Sigmoid colon (tissue), 7 donors: ENCODE results near the gene CRISPLD2. TPM values are rescaled to one million over a fixed set of nuclear protein-coding genes. Genes with fewer than 3 reads are reported as not detected.
"Not testable (repeated sequence)": the region's sequence is repeated elsewhere in the genome, so short reads cannot be mapped to it uniquely, and the experiment has no call there.

ENCODE experiments used
- DNase-seq: peaks from one replicate; pipeline ENCODE4 v3.0.0-alpha.2; 2019
- H3K27ac ChIP-seq, 4 donors: fragments of 200-600 bp; sonication (generic); one replicate each; pipeline ENCODE4 v1.5.1; 2016 to 2019; ENCODE audit warnings: mild to moderate bottlenecking in 1 of 4
- H3K27me3 ChIP-seq, 3 donors: fragments of 200-600 bp; sonication (generic); one replicate each; pipeline ENCODE4 v1.5.1; 2019; ENCODE audit warnings: mild to moderate bottlenecking in 1 of 3
- H3K36me3 ChIP-seq, 4 donors: fragments of 200-600 bp; sonication (generic); one replicate each; pipeline ENCODE4 v1.5.1; 2016 to 2019
- H3K4me1 ChIP-seq, 4 donors: fragments of 200-600 bp; sonication (generic); one replicate each; pipeline ENCODE4 v1.5.1; 2017 to 2019
- H3K4me3 ChIP-seq, 4 donors: fragments of 200-600 bp; sonication (generic); one replicate each; pipeline ENCODE4 v1.5.1; 2017 to 2019; ENCODE audit warnings: mild to moderate bottlenecking in 2 of 4, moderate library complexity in 1 of 4
- H3K9me3 ChIP-seq, 4 donors: fragments of 200-600 bp in 3 of 4; sonication (generic) in 3 of 4; one replicate each; pipeline versions ENCODE4 v1.5.1 to v1.6.1; 2013 to 2019
- CTCF ChIP-seq, 4 experiments: fragments of 450-650 bp in 3 of 4; fragments of 200-600 bp in 1 of 4; IDR thresholded peaks; one replicate each; pipeline ENCODE4 v1.5.1; 2016 to 2019; ENCODE audit warnings: antibody characterized with exemption in 4 of 4, mild to moderate bottlenecking in 3 of 4, moderate library complexity in 2 of 4
- EP300 ChIP-seq, 4 donors: sonication (generic); formaldehyde crosslinking; IDR thresholded peaks; one replicate each; pipeline ENCODE4 v1.6.1; 2017; ENCODE audit warnings: antibody characterized with exemption in 4 of 4
- POLR2A ChIP-seq, 2 donors: fragments of 450-650 bp; IDR thresholded peaks; one replicate each; pipeline ENCODE4 v1.6.1; 2016; ENCODE audit warnings: antibody characterized with exemption in 2 of 2, mild to moderate bottlenecking in 2 of 2, moderate library complexity in 2 of 2
- POLR2AphosphoS5 ChIP-seq, 4 donors: sonication (generic); formaldehyde crosslinking; IDR thresholded peaks; one replicate each; pipeline ENCODE4 v1.6.1; 2017; ENCODE audit warnings: antibody characterized with exemption in 4 of 4
- WGBS, 2 donors: extraction: QIAGEN DNeasy Blood & Tissue Kit; methylation state at CpG; one replicate each; pipeline ENCODE4 v1.1.7; 2013; 5-methylcytosine and 5-hydroxymethylcytosine counted together
- intact Hi-C: fragments of 100-400 bp; cut with DNase I; formaldehyde crosslinking; loops from one replicate; pipeline ENCODE4 v1.15.1; 2023
- polyA plus RNA-seq, 3 donors: library from polyadenylated mRNA; stranded (reverse); fragments of 200-250 nt; gene quantifications; one replicate each; pipeline ENCODE4 v1.2.3, GENCODE V29; 2013
- total RNA-seq, 4 donors: library from RNA; depleted of rRNA; stranded (reverse); fragments of >200 nt; gene quantifications; one replicate each; pipeline ENCODE4 v1.1.0, GENCODE V29; 2016
- donor health status: healthy with polysubstance abuse.
- donor health status: Bipolar disorder and iron deficiency.
- donor health status: healthy.

The CRISPLD2 gene
- total and polyA plus RNA-seq, 7 donors = 3.0 to 545 (median 140) TPM

GRCh38 chr16:84853534-84853933 is 33.7 kb downstream of the CRISPLD2 start:
- Histone ChIP-seq H3K9me3 (no peaks in the 10 kb centered on the region), H3K27me3 (no peaks in the 10 kb centered on the region), H3K4me1 (no peaks in the 10 kb centered on the region), H3K27ac (peak overlapping the region in 1 of 4 donors; percentile 1), H3K36me3 (peaks cover 54 to 100% (median 85%) of the 10 kb centered on the region in 4 donors), H3K4me3 (no peak overlapping the region)
- DNase-seq = no peak
- WGBS, 2 donors = 69 to 85% methylated on average over 16 of the region's 16 CpGs
- intact Hi-C loops = no loop called here
- TF ChIP-seq CTCF (IDR thresholded peaks at IDR 0.05) (no peak), POLR2AphosphoS5 (IDR thresholded peaks at IDR 0.05) (peak in 2 of 4 donors; percentile 22 to 32)

DNA sequence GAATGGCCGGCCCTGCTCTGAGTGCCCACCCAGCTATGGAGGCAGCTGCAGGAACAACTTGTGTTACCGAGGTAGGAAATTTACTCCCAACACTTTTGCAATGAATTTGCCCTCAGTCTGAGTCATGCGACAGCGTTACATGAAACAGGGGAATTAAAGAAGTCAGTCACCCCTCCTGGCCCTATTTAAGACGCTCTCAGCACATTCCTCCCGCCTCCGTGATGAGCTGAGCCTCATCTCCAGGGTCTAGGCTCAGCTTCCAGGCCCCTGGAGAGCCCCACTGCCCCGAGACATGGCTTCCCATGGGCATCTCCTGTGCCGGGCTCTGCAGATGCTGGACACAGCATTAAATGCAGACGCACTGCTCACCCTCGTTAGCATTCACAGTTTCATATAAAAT is 35.0 kb downstream of the CRISPLD2 start:
- Histone ChIP-seq H3K9me3 (peaks cover 0 to 5% (median under 1%) of the 10 kb centered on the region in 4 donors), H3K36me3 (peaks cover 66 to 100% (median 90%) of the 10 kb centered on the region in 4 donors), H3K4me1 (no peaks in the 10 kb centered on the region), H3K4me3 (no peak overlapping the region), H3K27me3 (no peaks in the 10 kb centered on the region), H3K27ac (no peak overlapping the region)
- WGBS, 2 donors = 88 to 90% methylated on average over 11 of the region's 11 CpGs
- intact Hi-C loops = no loop called here
- TF ChIP-seq EP300 (IDR thresholded peaks at IDR 0.05) (no peak), POLR2A (IDR thresholded peaks at IDR 0.05) (no peak), POLR2AphosphoS5 (IDR thresholded peaks at IDR 0.05) (no peak), CTCF (IDR thresholded peaks at IDR 0.05) (no peak)
- DNase-seq = no peak

DNA sequence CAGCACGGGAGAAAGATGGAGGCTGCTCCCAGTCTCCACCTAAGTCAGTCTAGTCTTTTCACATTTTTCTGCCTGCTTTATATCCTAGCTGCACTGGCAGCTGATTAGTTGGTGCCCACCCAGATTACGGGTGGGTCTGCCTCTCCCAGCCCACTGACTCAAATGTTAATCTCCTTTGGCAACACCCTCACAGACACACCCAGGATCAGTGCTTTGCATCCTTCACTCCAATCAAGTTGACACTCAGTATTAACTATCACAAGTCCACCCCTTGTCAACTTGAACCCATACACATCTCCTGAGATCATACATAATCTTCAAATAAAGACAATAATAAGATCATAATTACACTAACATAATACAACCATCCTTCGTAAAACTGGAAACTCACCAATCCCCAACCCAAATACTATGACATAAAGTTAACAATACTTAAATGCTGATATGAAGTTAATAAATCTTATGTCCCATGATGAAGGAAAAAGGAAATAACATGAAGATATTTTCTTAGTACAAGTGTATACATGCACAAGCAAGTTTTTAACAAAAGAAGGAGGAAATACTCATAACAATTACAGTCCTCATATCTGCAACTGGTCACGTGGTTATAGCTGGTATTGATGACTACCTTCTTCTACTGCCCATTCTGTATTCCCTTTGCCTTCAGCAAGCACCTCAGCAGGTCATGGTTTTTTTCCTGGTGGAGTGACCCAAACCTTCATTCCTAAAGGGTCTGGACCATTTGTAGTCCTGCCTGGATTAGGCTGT is 35.8 kb downstream of the CRISPLD2 start:
- H3K27ac ChIP-seq, H3K27me3 ChIP-seq, H3K4me3 ChIP-seq, DNase-seq, H3K9me3 ChIP-seq, intact Hi-C loops, H3K4me1 ChIP-seq: not testable (repeated sequence)
- peaks cover 66 to 100% (median 94%) of the 10 kb centered on the region in 4 donors for H3K36me3 ChIP-seq
- 89 to 90% methylated on average over 4 of the region's 4 CpGs for WGBS, 2 donors

GRCh38 chr16:84856203-84856581 is 36.4 kb downstream of the CRISPLD2 start:
- H3K27ac ChIP-seq, intact Hi-C loops, DNase-seq, H3K9me3 ChIP-seq, H3K4me3 ChIP-seq, H3K4me1 ChIP-seq, H3K27me3 ChIP-seq: not testable (repeated sequence)
- WGBS, 2 donors = 72 to 88% methylated on average over 3 of the region's 3 CpGs
- peaks cover 61 to 100% (median 92%) of the 10 kb centered on the region in 4 donors for H3K36me3 ChIP-seq

GRCh38 chr16:84856811-84857210 is 37.0 kb downstream of the CRISPLD2 start:
- H3K27me3 ChIP-seq, DNase-seq, H3K9me3 ChIP-seq, H3K27ac ChIP-seq, H3K4me1 ChIP-seq, H3K4me3 ChIP-seq, intact Hi-C loops: not testable (repeated sequence)
- peaks cover 54 to 100% (median 92%) of the 10 kb centered on the region in 4 donors for H3K36me3 ChIP-seq
- peak in 2 of 4 donors; percentile 19 to 24 for TF ChIP-seq POLR2AphosphoS5 (IDR thresholded peaks at IDR 0.05)
- 96% methylated on average over 5 of the region's 5 CpGs for whole genome bisulfite sequencing, 2 donors

DNA sequence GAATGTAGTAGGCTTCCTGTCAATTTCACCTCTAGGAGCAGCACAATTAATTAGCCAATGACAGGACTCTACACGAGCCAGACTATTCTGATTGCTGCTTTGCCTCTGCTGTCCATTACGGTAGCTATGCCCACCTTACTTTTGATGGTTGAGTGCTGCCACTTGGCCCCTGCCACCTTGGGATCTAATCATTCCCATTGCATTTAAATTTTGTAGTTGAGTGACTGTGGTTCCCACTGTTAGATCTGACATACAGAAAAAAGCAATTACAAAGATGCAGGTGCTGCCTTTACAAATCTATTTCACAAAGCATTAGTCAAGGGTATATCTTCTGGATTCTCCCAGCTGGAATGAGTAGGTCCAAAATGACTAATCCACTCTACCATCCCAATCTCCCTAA is 39.9 kb downstream of the CRISPLD2 start:
- no peak for DNase-seq
- Histone ChIP-seq H3K4me3 (no peak overlapping the region), H3K27ac (no peak overlapping the region), H3K4me1 (no peaks in the 10 kb centered on the region), H3K36me3 (peaks cover 41 to 99% (median 89%) of the 10 kb centered on the region in 4 donors), H3K27me3 (no peaks in the 10 kb centered on the region), H3K9me3 (peaks cover 0 to 6% (median 2%) of the 10 kb centered on the region in 4 donors)
- no peak for TF ChIP-seq CTCF (IDR thresholded peaks at IDR 0.05)
- TF ChIP-seq EP300 (IDR thresholded peaks at IDR 0.05) = no peak
- TF ChIP-seq POLR2A (IDR thresholded peaks at IDR 0.05) = no peak
- peak in 1 of 4 donors; percentile 10 for TF ChIP-seq POLR2AphosphoS5 (IDR thresholded peaks at IDR 0.05)
- WGBS, 2 donors = 96 to 99% methylated on average over 2 of the region's 2 CpGs
- intact Hi-C loops = loop anchor here (10.0 kb wide), 1 partner anchor 95 kb away; no protein-coding TSS in a partner anchor
